A673 (cell line): ENCODE measurements around the gene FAM89A.

ENCODE experiments used
- CTCF ChIP-seq: fragments of 300-800, 200-600 bp; sonication (generic); conservative IDR thresholded peaks from 2 replicates; pipeline ENCODE4 v1.5.1; 2017; ENCODE audit warnings: low read depth, mild to moderate bottlenecking, antibody characterized with exemption, low read length, moderate library complexity, mixed read lengths
- EZH2 ChIP-seq: fragments of 200-600 bp; sonication (generic); IDR thresholded peaks from 2 replicates; pipeline ENCODE4 v1.6.1; 2017; ENCODE audit warnings: borderline replicate concordance, low read depth, mild to moderate bottlenecking, mixed read lengths, antibody characterized with exemption, low read length; ENCODE audit not compliant: poor library complexity, severe bottlenecking

GRCh38 chr1:230982696-230983095, 57.4 kb downstream of the FAM89A start:
- TF ChIP-seq CTCF (no peak), EZH2 (no peak)
